Ovary (tissue), 3 donors: Measurements from ENCODE around the gene C4BPB.

Experiments
- POLR2A ChIP-seq: fragments of 450-650 bp; IDR thresholded peaks from one replicate; pipeline ENCODE4 v1.6.1; 2017; ENCODE audit warnings: antibody characterized with exemption, mild to moderate bottlenecking, moderate library complexity
- TF ChIP-seq, protein P1 (sequence below), 3 donors: fragments of 450-650 bp in 2 of 3; fragments of 200-600 bp in 1 of 3; IDR thresholded peaks; one replicate each; pipeline versions ENCODE4 v1.5.1 to v1.8.0; 2016 to 2022; ENCODE audit warnings: antibody characterized with exemption in 3 of 3, mild to moderate bottlenecking in 1 of 3
- donor health status: DM: no; HTN: no; CAD: no.

DNA sequence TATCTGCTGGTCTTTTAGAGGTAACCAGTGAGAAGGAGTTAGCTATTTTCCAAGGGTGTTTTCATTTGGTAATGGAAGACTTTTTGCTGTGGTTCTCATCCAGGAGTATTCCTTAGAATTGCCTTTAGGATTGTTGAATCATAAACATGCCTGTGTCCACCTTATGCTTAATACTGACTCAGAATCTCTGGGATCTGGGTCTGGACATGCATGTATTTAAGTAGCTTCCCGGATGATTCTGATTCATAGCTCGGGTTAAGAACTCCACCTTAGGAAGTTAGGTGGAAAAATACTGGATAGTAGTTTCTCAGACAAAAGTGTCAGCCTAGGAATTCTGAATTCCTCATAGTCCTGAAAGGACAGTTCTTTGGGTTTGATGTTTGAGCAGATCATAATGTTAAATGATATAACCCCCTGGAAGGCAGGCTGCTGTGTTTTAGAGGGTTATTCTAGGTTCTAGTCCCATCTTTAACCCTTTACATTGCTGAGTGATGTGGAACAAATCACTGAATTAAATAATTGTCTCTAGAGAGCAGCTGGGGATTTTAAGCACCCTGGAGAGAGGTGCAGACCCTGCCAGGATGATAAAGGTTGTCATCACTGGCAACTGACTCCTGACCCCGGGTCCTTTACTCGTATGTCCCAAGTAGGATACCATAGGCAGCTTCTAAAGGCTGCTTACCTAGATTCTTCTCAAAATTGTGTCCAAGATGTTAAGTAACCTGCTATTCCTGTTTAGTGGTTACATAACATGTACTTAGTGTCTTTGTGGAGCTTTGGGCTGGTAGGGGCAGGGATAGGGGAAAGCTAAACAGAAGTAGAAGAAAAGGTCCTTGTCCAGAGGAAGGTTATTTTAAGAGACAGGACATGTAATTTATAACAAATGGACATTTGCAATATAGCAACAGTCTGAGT is 14.5 kb upstream of the C4BPB start:
- TF ChIP-seq, protein P1, sequence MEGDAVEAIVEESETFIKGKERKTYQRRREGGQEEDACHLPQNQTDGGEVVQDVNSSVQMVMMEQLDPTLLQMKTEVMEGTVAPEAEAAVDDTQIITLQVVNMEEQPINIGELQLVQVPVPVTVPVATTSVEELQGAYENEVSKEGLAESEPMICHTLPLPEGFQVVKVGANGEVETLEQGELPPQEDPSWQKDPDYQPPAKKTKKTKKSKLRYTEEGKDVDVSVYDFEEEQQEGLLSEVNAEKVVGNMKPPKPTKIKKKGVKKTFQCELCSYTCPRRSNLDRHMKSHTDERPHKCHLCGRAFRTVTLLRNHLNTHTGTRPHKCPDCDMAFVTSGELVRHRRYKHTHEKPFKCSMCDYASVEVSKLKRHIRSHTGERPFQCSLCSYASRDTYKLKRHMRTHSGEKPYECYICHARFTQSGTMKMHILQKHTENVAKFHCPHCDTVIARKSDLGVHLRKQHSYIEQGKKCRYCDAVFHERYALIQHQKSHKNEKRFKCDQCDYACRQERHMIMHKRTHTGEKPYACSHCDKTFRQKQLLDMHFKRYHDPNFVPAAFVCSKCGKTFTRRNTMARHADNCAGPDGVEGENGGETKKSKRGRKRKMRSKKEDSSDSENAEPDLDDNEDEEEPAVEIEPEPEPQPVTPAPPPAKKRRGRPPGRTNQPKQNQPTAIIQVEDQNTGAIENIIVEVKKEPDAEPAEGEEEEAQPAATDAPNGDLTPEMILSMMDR (IDR thresholded peaks at IDR 0.05): no peak
- no peak for TF ChIP-seq POLR2A
